SIG-M5 treated with dmso at 0.1 percent for 504 hours (cell line): Measurements from ENCODE around the gene DCTN2.

Experiments used
- DNase-seq: peaks from one replicate; lab custom pipeline; 2025; ENCODE audit not compliant: unreplicated experiment; lab: John Stamatoyannopoulos, UW

The DCTN2 gene

GRCh38 chr12:57491393-57492280 is 55.4 kb downstream of the DCTN2 start:
- DNase-seq = peak; percentile 70

GRCh38 chr12:57490126-57490525 is 56.9 kb downstream of the DCTN2 start:
- no peak for DNase-seq

GRCh38 chr12:57489157-57489641 is 57.8 kb downstream of the DCTN2 start:
- no peak for DNase-seq

GRCh38 chr12:57488402-57489156 is 58.4 kb downstream of the DCTN2 start:
- no peak for DNase-seq

- peak; percentile 99 for DNase-seq
Measured at GRCh38 chr12:57487597-57488401, 59.2 kb downstream of the DCTN2 start, which contains the start of gene MARS1. MARS1 (plus strand) TSS chr12:57488068; CDS start chr12:57488091, 23 bp downstream.

- DNase-seq = no peak
Measured at GRCh38 chr12:57487055-57487596, 59.9 kb downstream of the DCTN2 start.

GRCh38 chr12:57485695-57486094 is 61.3 kb downstream of the DCTN2 start:
- no peak for DNase-seq

- DNase-seq = no peak
Measured at GRCh38 chr12:57483466-57483865, 63.5 kb downstream of the DCTN2 start.

- DNase-seq = no peak
Measured at GRCh38 chr12:57481671-57482070, 65.3 kb downstream of the DCTN2 start.
